GM13976 (cell line): ENCODE results near the gene PPM1H.

Experiments
- DNase-seq: peaks from one replicate; pipeline ENCODE4 v3.0.0; 2012; ENCODE audit warnings: low spot score
- in situ Hi-C: fragments of 300-500 bp; cut with MboI; formaldehyde crosslinking; loops from one replicate; pipeline ENCODE4 v1.12.0; 2022; ENCODE audit warnings: low sequenced_read_pairs, mixed read lengths, inconsistent platforms; ENCODE audit not compliant: unreplicated experiment
- TF ChIP-seq, protein P1 (sequence below): IDR thresholded peaks from 2 replicates; pipeline ENCODE4 v1.5.1; 2012; ENCODE audit warnings: borderline replicate concordance, mild to moderate bottlenecking; ENCODE audit not compliant: insufficient read depth; ENCODE audit errors: extremely low read depth, missing control alignments, control extremely low read depth

PPM1H gene, protein sequence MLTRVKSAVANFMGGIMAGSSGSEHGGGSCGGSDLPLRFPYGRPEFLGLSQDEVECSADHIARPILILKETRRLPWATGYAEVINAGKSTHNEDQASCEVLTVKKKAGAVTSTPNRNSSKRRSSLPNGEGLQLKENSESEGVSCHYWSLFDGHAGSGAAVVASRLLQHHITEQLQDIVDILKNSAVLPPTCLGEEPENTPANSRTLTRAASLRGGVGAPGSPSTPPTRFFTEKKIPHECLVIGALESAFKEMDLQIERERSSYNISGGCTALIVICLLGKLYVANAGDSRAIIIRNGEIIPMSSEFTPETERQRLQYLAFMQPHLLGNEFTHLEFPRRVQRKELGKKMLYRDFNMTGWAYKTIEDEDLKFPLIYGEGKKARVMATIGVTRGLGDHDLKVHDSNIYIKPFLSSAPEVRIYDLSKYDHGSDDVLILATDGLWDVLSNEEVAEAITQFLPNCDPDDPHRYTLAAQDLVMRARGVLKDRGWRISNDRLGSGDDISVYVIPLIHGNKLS

DNA sequence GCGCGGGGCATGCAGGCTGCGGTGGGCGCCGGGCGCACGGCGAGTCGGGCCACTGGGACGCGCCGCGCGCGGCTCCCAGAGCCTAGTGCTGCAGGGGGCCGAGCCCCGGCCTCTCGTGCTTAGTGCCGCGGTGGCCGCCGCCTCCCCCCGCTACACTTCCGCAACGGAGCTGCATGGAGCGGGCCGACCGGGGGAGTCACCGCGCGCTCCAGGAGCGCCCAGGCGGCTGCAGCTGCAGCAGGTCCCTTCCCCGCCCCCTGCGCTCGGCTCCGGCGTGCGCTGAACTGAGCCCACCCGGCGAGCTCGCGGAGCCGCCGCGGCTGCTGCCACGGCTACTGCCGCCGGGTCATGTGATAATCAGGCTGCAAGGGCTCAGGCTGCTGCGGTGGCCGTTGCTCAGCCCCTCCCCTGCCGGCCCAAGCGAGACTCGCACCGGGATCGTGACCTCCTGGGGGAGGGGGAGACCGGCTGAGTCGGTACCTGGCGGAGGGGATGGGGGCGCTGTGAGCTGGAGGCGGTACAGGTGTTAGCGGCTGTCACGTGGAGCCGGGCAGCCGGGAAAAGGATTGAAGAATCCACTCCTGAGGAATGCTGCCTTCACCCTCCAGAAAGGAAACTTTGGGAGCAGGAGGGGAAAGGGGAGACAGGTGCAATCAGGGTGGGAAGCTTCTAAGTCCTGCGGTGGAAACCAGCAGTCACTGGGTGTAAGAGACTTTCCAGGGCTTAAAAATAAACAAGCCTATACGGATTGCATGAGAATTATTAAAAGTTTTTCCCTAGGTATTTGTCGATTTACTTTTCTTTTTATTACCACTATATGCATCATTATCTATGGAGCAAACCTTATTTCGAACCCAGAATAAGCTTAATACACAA is at the start of gene PPM1H:
TSS of gene PPM1H (minus strand) at position 352 of the 876 bp plus-strand sequence. CDS start 414 bp downstream, outside the sequence.
- in situ Hi-C loops, result no loop called here
- peak; percentile 81 for DNase-seq
- TF ChIP-seq, protein P1, sequence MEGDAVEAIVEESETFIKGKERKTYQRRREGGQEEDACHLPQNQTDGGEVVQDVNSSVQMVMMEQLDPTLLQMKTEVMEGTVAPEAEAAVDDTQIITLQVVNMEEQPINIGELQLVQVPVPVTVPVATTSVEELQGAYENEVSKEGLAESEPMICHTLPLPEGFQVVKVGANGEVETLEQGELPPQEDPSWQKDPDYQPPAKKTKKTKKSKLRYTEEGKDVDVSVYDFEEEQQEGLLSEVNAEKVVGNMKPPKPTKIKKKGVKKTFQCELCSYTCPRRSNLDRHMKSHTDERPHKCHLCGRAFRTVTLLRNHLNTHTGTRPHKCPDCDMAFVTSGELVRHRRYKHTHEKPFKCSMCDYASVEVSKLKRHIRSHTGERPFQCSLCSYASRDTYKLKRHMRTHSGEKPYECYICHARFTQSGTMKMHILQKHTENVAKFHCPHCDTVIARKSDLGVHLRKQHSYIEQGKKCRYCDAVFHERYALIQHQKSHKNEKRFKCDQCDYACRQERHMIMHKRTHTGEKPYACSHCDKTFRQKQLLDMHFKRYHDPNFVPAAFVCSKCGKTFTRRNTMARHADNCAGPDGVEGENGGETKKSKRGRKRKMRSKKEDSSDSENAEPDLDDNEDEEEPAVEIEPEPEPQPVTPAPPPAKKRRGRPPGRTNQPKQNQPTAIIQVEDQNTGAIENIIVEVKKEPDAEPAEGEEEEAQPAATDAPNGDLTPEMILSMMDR, result no peak

DNA sequence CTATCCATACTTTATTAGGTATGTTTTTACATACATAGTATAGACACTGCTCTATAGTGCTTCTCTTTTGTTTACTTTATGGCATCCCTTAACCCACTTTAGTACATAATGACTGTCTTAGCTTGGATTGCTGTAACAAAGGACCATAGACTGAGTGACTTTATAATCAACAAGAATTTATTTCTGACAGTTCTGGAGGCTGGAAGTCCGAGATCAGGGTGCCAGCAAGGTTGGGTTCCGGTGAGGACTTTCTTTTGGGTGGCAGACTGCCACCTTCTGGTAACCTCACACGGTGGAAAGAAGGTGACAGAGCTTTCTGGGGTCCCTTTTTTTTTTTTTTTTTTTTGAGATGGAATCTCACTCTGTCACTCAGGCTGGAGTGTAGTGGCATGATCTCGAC is 48.6 kb upstream of the PPM1H start:
- TF ChIP-seq, protein P1, result no peak
- no peak for DNase-seq
- in situ Hi-C loops, result no loop called here

DNA sequence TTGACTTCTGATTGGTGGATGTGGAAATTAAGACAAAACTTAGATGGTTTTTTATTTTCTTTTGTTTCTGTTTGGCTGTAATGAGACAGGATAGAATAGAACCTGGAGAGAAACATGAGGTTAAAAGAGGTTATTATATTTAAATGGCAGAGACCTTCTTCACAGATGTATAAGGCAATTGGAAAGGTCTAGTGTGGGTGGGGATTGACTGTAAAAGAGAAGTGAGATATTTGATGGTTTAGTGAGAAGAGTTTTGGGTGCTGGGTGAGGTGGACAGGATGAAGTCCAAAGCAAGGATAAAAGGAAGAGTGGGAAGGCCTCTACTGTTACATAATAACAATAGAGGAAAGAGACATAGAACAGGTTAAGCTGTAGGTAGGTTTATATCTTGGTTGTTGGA is 43.8 kb upstream of the PPM1H start:
- in situ Hi-C loops, result no loop called here

DNA sequence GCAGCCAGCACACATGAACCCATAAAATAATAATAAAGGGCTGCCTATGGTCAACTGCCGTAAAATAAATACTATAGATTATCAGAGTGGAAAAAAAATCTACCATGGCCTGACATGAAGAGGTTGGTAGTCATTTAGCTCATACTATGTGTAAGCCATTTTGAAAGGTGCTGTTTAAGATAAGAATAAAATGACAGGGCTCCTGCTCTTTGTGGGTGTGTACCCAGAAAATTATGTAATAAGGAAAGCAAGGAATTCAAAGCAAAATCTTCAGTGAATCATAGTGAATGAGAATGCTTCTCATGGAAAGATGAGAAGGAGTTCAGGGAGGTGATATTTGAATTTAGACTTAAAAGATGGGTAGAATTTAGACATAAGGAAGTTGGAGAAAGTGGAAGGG is 42.9 kb upstream of the PPM1H start:
- TF ChIP-seq, protein P1, result no peak
- DNase-seq, result no peak
- in situ Hi-C loops, result no loop called here

More for the DNA sequence above, 43.8 kb upstream of the PPM1H start:
- no peak for DNase-seq
- TF ChIP-seq, protein P1, result no peak

DNA sequence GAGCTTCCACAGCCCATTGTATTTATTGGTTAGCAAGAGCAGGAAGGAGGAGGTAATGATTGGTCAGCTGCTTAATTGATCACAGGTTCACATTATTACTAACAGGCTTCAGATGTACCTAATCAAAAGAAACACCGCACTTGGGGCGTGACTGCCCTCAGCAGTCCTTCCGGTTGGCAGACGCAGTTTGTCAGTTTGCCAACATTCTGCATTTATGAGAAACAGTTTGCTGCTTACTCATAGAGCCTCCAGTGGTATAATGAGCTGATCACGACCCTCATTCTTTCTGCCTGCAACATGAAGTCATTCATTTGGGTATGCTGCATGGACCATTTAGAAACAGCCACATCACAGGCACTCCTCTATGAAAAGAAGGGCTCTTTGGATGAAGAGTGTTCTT is 42.5 kb upstream of the PPM1H start:
- TF ChIP-seq, protein P1, result no peak
- DNase-seq, result no peak
- in situ Hi-C loops, result no loop called here

DNA sequence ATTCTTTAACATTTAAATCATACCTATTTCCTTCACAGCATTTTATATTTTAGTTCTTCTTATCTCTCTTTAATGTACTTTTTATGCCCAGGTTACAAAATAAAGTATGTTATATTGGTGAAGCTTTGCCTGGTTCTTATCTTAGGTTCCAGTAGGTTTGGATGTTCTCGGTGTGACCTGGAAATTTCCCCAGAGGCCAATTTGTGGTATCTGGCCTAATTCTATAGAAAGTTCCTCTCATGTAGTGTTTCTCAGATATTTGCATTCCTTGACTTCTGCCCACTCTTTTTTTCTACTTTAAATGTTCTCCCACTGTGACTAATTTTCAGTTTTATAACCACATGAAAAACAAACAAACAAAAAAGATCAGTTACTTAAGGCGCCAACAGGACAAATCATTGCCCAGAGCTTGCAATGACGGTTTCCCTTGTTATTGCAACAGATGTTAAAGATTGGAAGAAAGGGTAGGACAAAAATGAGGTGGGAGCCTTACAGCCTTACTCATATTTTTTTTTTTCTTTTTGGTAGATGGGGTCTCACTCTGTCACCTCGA is 41.2 kb upstream of the PPM1H start:
- in situ Hi-C loops, result no loop called here
- DNase-seq, result no peak
- TF ChIP-seq, protein P1, result no peak
